ENCODE data around the gene LY6G6C.

The LY6G6C gene

DNA sequence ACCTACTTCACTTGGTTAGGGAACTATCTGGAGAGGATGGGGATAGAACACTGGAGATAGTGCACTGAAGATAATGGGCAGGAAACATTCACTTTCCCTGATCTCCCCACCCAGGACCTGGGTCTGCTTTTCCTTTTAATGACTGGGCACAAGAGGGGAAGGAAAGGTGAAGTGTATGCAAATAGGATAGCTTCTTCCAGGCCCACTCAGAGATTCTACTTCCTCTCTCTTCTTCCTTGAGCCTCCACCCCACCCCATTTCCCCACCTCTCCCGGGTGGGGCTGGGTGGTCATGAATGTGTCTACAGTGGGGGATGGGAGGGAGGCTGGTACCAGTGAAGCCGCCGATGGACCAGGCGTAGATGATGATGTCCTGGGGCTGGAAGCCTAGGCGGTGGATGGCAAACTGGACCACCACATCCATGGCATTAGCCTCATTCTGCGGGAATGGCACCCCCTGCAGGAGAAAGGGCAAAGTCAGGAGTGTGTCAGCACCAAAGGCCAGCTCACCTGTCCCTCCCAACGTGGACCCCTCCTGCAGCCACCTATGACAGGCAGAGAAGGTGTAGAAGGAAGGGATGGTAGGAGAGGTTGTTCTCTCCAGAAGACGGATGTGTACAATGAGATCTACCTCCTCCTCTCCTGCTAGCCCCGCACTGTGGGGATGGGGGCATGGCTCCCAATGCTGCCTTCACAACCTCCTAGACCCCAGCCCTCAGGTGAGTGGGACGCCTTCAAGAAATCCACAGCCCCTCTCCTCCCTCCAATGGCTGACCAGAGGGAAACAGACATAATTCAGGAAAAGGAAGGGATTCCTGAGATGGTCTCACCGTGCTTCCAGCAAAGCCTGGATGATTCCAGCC lies 32.1 kb downstream of the LY6G6C start:
- no peak overlapping the region for H3K4me3 ChIP-seq (ENCODE audit: low read depth, low read length)
- DNase-seq (ENCODE audit: low read depth): no peak

DNA sequence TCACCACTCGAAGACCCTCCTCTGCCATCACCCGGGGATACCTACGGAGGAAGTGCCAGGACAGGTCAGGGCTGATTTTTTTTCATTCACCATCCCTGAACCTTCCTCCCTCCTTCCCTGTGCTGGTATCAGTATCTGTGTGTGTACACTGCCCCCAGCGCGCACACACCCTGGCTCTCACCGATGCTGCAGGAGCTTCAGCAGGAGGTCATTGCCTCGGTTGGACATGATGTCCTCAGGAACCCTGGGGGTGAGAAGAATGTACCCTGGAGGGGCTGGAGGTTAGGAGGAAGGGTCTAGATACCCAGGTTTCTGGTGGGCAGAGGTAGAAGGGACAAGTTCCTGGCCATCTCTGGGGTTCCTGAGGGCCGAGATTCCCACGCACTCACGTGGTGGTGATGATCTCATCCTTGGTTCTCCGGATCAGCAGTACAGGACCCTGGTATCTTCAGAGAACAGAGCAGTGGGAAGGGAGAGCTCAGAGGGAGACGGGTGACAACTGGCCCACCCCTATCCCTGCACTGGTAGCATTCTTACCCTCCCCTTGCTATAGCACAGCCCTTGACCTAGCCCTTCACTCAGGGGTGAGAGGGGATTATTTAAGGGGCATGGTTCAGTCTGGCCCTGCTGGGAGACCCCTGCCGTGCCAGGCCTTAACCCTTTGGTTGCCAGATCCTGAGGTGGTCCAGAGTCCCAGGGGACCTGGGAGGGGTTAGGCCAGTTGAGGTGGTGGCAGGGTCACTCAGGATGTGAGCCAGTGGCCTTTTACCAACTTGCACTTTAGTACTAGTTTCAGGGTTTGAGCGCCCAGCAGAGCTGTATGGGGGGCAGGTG lies 33.5 kb downstream of the LY6G6C start:
- no peak for DNase-seq (ENCODE audit: low read depth)
- H3K4me3 ChIP-seq (ENCODE audit: low read depth, low read length): no peak overlapping the region
- TF ChIP-seq, protein P1, sequence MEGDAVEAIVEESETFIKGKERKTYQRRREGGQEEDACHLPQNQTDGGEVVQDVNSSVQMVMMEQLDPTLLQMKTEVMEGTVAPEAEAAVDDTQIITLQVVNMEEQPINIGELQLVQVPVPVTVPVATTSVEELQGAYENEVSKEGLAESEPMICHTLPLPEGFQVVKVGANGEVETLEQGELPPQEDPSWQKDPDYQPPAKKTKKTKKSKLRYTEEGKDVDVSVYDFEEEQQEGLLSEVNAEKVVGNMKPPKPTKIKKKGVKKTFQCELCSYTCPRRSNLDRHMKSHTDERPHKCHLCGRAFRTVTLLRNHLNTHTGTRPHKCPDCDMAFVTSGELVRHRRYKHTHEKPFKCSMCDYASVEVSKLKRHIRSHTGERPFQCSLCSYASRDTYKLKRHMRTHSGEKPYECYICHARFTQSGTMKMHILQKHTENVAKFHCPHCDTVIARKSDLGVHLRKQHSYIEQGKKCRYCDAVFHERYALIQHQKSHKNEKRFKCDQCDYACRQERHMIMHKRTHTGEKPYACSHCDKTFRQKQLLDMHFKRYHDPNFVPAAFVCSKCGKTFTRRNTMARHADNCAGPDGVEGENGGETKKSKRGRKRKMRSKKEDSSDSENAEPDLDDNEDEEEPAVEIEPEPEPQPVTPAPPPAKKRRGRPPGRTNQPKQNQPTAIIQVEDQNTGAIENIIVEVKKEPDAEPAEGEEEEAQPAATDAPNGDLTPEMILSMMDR (IDR thresholded peaks at IDR 0.05; ENCODE audit: control insufficient read depth, extremely low read depth, insufficient read depth): no peak

More for the DNA sequence above, 32.1 kb downstream of the LY6G6C start:
- TF ChIP-seq, protein P1 (IDR thresholded peaks at IDR 0.05; ENCODE audit: control insufficient read depth, extremely low read depth, insufficient read depth): peak; percentile 42

DNA sequence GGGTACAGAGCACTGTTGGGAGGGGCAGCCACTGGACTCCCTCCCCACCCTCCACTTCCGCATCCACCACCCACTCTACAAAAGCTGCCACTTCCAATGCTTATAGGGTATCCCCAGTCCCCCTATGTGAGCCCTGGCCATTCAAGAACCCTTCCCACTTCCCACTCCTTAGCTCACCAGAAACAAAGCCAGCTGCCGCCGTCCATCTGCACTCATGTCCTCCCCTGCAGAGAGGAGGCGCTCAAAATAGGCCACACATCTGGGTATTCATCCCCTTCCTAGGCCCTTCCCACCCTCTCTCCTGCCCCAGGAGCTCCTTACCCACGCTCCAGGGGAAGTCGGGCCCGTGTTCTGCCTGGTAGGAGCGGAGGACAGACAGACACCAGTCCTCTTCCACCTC lies 34.2 kb downstream of the LY6G6C start:
- no peak overlapping the region for H3K4me3 ChIP-seq (ENCODE audit: low read depth, low read length)
- no peak for DNase-seq (ENCODE audit: low read depth)
- TF ChIP-seq, protein P1 (IDR thresholded peaks at IDR 0.05; ENCODE audit: control insufficient read depth, extremely low read depth, insufficient read depth): no peak

DNA sequence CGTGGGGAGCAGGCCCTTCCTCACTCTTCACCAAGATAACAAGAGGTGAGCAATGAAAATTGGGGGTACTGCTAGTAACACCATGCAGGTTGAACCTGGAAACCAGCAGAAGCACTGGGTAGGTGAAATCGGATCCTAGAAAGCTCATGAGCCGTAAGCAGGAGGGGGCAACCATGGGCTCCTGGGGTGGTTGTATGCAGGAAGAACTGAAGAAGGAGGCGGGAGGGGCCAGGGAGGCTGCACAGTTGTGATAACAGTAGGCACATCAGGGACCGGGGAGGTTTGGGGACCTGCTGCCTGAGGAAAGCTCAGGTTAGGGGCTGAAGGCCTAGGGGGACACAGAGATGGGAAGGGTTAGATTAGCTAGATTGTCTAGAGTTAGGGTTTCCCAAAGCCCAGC lies 35.1 kb downstream of the LY6G6C start:
- DNase-seq (ENCODE audit: low read depth): no peak
- TF ChIP-seq, protein P1 (IDR thresholded peaks at IDR 0.05; ENCODE audit: control insufficient read depth, extremely low read depth, insufficient read depth): no peak
- H3K4me3 ChIP-seq (ENCODE audit: low read depth, low read length): no peak overlapping the region

DNA sequence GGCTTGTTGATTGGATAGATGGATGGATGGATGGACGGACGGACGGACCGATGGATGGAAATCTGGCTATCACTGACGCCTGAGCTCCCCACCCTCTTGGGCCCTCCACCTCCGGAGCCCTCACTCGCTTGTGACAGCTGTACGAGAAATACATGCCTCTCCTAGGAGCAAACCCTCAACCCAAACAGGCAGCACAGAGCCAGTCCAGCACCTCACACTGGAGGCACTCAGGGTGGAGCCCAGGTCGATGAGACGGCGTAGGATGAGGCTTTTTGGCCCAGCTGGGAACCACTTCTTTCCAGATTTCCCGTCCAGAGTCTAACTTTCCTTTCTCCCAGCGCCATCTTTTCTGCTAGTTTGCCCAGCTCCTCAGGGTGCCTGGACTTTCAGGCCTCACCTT lies 38.0 kb downstream of the LY6G6C start:
- TF ChIP-seq, protein P1 (IDR thresholded peaks at IDR 0.05; ENCODE audit: control insufficient read depth, extremely low read depth, insufficient read depth): no peak
- no peak overlapping the region for H3K4me3 ChIP-seq (ENCODE audit: low read depth, low read length)
- no peak for DNase-seq (ENCODE audit: low read depth)

DNA sequence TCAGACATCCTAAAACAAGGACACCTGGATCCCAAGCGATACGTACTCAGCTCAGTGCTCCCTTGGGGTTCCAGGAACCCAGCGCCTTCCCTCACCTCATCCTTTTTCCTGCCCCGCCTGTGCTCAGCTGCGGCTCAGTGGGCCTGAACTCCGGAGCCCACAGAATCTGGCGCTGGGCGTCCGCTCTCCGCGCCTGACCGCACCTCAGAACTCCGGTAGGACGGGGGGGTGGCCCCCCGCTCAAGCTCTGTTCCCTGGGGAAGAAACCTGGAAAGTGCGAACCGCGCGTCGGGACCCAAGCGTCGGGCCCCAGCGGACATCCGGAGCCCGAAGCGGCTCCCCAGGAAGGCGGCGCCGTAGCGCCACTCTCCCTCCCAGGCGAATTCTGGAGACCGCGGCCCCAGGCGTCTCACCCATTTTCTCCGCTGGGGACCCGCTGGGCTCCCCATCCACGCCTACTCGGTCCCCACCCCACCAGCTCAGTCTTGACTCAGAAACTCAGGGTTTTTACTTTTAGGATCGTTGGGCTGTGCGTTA lies 40.3 kb downstream of the LY6G6C start:
- DNase-seq (ENCODE audit: low read depth): no peak
- TF ChIP-seq, protein P1 (IDR thresholded peaks at IDR 0.05; ENCODE audit: control insufficient read depth, extremely low read depth, insufficient read depth): no peak
- H3K4me3 ChIP-seq (ENCODE audit: low read depth, low read length): no peak overlapping the region

Data from LNCaP clone FGC (cell line).